Body of pancreas (tissue), 4 donors: ENCODE data around the gene DRC3.

Experiments
- CTCF ChIP-seq, 7 experiments: fragments of 450-650 bp in 4 of 7; fragments of 200-600 bp in 3 of 7; sonication (generic) in 3 of 7; IDR thresholded peaks; one replicate each; pipeline ENCODE4 v1.5.1; 2016 to 2019; ENCODE audit warnings: antibody characterized with exemption in 7 of 7
- POLR2A ChIP-seq, 3 donors: fragments of 450-650 bp; IDR thresholded peaks; one replicate each; pipeline ENCODE4 v1.6.1; 2016; ENCODE audit warnings: antibody characterized with exemption in 3 of 3, mild to moderate bottlenecking in 2 of 3

- TF ChIP-seq CTCF (IDR thresholded peaks at IDR 0.05): no peak
- TF ChIP-seq POLR2A (IDR thresholded peaks at IDR 0.05): no peak
These were observed 32.2 kb upstream of the DRC3 start for GRCh38 chr17:17940441-17940911.
